ENCODE measurements around the gene PAQR4. TPM values are rescaled to one million over a fixed set of nuclear protein-coding genes. Genes with fewer than 3 reads are reported as not detected.

PAQR4 gene
- 6.7 and 13.7 TPM in 2 replicates for total RNA-seq

DNA sequence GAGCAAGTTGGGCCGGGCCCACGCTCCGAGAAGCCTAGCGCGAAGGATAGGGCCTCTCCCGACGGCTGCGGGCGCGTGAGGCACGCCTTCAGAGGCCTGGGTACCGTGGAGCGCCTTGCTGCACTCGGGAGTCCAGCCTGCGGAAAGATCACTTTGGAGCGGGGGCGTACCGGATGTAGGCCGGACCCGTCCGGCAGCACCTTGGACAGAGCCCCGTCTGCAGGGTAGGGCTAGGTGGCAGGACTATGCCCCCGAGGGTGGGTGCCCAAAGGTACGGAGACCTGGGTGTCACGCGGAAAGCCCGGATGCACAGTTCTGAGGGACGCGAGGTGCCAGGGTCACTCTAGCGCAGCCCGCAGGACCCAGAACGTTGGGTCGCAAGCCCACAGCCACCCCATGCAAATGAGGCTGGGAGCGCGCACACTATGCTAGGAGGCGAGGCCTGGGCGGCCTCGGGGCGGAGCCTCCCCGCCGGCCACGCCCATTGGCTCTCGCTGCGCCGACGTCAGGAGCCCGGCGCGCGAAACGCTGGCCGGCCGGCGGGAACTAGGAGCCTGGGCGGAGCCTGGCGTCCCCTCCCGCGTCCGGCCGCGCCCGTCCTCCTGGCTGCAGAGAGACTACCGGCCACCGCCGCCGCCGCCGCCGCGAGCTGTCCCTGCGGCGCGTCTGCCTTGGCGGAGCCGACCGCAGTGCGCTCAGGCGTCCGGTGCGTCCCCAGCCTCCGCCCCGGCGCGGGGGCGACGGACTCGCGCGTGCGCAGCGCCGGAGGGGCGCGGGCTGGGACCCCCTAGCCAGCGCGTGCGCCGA is at the start of gene PAQR4:
PAQR4 (plus strand) TSS at position 611 of the 807 bp plus-strand sequence. CDS start 327 bp downstream, outside the sequence.

DNA sequence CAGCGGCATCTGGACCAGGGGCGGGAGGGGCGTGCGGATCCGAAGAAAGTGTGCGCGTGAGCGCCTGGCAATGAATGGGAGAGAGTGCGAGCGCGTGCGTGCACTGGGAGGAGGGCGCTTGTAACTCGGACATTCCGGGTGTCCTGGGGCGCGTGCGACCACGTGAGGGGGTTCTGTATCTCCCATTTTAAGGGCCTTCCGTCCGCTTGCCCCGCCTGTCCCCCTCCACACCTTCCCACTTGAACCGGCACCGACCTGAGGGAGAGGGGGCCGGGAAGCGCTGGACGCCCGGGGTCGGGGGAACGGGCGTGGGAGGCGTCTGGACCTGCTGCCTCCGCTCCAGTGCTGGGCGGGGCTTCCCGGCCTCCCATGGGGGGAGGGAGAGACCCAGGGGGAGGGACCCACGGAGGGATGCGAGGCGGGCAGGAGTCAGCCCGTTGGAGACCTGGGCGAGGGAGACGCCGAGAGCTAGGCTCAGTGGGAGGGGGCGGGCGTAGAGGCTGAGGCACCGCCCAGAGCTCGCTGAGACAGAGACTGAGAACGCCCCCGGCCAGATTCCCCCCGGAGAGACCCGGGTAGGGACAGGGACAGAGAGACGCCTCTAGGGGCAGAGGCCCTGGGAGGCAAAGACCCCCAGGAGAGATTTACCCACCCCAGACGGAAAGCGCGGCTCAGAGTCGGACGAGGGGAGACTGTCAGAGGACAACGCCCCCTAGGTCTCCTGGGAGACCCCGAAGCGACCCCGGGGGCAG is 5.2 kb upstream of the PAQR4 start, which contains the start of gene KREMEN2:
KREMEN2 (plus strand) TSS at position 553 of the 752 bp plus-strand sequence. CDS start 246 bp downstream, outside the sequence.

DNA sequence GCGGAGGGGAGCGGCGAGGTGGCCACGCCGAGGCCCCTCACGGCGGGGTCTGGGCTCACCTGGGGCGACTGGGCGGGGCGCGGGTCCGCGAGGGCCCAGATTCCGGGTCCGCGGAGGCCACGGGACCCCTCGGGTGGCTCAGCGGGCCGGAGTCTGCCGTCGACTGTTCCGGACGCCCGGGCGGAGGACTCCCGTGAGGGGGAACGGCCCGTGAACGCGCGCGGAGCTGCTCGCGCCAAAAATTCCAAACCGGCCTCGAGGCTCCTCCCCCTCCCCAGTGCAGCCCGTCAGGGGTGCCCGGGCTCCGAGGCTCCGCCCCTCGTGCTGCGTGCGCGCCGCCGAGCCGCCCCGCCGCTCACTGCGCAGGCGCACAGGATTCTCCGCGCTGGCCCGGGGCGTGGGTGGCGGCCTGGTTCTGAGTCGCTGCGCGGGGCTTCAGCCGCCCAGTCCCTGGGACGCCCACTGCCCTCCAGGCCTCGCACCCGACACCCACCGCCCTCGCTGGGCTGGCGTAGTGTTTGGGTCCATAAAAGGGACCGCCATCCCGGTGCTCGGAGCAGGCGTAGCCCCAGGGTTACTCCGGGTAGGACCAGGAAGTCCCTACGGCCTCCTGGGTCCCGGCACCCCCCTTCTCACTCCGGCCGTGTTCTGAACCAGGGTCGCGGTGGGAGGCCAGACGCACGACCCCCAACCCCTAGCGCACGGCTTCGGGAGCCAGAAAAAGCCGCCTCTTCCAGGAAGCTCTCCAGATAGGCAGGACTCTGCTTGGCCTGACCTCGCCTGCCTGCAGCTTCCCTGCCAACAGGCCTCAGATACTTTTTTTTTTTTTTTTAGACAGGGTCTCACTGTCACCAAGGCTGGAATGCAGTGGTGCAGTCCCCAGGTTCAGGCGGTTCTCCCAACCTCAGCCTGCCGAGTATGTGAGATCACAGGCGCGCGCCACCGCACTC is 11.4 kb downstream of the PAQR4 start, which contains the start of gene PKMYT1:
PKMYT1 (minus strand) TSS at position 220 of the 950 bp plus-strand sequence. CDS start 789 bp downstream, outside the sequence.

DNA sequence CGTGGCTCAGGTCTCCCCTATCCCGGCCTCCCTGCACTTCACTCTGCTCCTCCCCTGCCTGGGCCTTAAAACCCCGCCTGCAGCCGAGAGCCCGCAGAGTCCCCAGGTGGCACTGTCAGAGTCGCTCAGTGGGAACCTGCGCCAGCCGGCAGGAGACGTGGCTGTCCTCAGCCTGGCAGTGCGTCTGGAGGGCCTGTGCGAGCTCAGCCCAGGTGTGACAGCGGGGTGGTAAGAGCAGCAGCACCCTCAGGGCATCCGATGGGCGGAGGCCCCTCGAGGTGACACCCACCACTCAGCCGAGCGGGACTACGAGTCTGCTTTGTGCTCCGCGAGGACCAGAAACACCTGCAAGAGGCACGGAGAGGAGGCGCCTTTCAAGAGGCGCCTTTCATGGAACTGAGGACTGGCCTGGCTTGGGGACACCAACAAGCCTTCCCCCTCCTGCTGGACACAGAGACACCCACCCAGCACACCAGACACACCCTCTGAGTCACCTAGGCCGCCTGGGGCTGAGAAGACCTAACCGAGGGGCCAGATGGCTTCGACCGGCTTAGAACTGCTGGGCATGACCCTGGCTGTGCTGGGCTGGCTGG is 43.8 kb downstream of the PAQR4 start, which contains the start of gene CLDN9:
CLDN9 (plus strand) TSS at position 96 of the 593 bp plus-strand sequence; CDS start at position 536, 440 bp downstream.

DNA sequence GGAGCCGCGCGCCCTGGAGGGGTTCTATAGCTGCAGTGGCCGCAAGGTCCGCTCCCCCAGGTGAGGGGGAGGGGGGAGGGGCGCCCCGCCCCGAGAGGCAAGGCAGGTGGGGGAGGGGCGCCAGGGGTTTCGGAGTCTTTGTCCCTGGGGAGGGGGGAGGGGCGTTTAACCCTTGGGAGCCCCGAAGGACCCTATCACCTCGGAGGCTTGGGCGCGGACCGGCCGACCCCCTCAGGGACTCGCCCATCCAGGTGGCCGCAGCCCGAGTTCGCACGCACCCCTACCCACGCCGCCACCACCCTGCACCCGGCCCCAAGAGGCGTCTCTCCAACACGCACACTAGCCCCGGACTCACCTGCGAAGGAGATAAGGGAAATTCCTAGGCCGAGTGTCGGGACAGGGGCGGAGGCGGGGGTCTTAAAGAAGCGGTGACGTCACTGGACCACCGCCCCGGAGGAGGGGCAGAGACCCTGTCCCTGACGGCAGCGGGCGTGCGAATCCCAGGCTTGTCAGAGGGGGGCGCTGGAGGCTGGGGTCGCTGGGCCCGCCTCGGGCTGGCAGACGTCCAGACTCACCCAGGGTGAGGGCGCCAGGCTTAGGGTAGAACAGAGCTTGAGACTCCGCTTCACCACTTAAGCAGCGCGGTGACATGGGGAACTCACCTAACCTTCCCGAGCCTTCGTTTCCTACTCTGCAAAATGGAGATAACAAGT is 48.8 kb downstream of the PAQR4 start, which contains the start of gene CLDN6:
CLDN6 (minus strand) TSS at position 390 of the 713 bp plus-strand sequence. CDS start 2,162 bp downstream, outside the sequence.

DNA sequence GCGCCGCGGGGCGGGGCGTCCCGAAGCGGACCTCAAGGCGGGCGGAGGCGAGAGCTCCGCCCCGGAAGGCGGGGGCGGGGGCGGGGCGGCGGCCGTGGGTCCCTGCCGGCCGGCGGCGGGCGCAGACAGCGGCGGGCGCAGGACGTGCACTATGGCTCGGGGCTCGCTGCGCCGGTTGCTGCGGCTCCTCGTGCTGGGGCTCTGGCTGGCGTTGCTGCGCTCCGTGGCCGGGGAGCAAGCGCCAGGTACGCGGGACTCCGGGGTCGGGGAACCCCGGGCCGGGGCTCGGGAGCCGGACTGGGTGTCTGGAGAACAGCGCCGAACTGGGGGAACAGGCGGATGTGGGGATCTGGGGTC is 51.1 kb downstream of the PAQR4 start, which contains the start of gene TNFRSF12A:
TNFRSF12A (plus strand) TSS at position 122 of the 357 bp plus-strand sequence; CDS start at position 152, 30 bp downstream.

Other genes with a start within 250 kb of the PAQR4 start
- gene PRSS27, start 249.1 kb upstream of the PAQR4 start, total RNA-seq: 0.13 and 4.7 TPM in 2 replicates
- 55.5 and 171 TPM in 2 replicates for gene SRRM2, start 216.7 kb upstream of the PAQR4 start, total RNA-seq
- gene ELOB, start 192.1 kb upstream of the PAQR4 start, total RNA-seq: 440 and 841 TPM in 2 replicates
- not detected in 2 replicates for gene PRSS33, start 181.8 kb upstream of the PAQR4 start, total RNA-seq
- not detected in 2 replicates for gene PRSS41, start 170.9 kb upstream of the PAQR4 start, total RNA-seq
- gene PRSS21, start 152.1 kb upstream of the PAQR4 start, total RNA-seq: 2.2 TPM in 1 of 2 replicates, not detected in the other
- gene ZG16B, start 139.0 kb upstream of the PAQR4 start, total RNA-seq: 1.4 TPM in 1 of 2 replicates, not detected in the other
- 0.40 and 4.3 TPM in 2 replicates for gene PRSS22, start 111.2 kb upstream of the PAQR4 start, total RNA-seq
- gene FLYWCH2, start 86.1 kb upstream of the PAQR4 start, total RNA-seq: 76.9 and 147 TPM in 2 replicates
- gene FLYWCH1, start 57.4 kb upstream of the PAQR4 start, total RNA-seq: 34.7 and 50.4 TPM in 2 replicates
- 1.2 TPM in 1 of 2 replicates, not detected in the other for gene KREMEN2, start 5.1 kb upstream of the PAQR4 start, total RNA-seq
- 12.6 and 30.1 TPM in 2 replicates for gene PKMYT1, start 11.1 kb downstream of the PAQR4 start, total RNA-seq
- 0.39 TPM in 1 of 2 replicates, not detected in the other for gene CLDN9, start 43.6 kb downstream of the PAQR4 start, total RNA-seq
- gene CLDN6, start 48.8 kb downstream of the PAQR4 start, total RNA-seq: 2.6 and 23.9 TPM in 2 replicates
- 24.8 and 323 TPM in 2 replicates for gene TNFRSF12A, start 51.0 kb downstream of the PAQR4 start, total RNA-seq
- gene HCFC1R1, start 54.6 kb downstream of the PAQR4 start, total RNA-seq: 56.6 and 61.4 TPM in 2 replicates
- 18.5 and 33.4 TPM in 2 replicates for gene THOC6, start 54.7 kb downstream of the PAQR4 start, total RNA-seq
- 1.9 TPM in 1 of 2 replicates, not detected in the other for gene BICDL2, start 67.6 kb downstream of the PAQR4 start, total RNA-seq
- 0.13 TPM in 1 of 2 replicates, not detected in the other for gene MMP25, start 77.2 kb downstream of the PAQR4 start, total RNA-seq
- gene IL32, start 96.3 kb downstream of the PAQR4 start, total RNA-seq: 5.3 and 123 TPM in 2 replicates
- not detected in 2 replicates for gene ZSCAN10, start 129.9 kb downstream of the PAQR4 start, total RNA-seq
- gene ZNF205, start 143.2 kb downstream of the PAQR4 start, total RNA-seq: 9.6 and 18.7 TPM in 2 replicates
- 7.2 and 12.7 TPM in 2 replicates for gene ZNF213, start 165.7 kb downstream of the PAQR4 start, total RNA-seq
- gene OR1F1, start 218.9 kb downstream of the PAQR4 start, total RNA-seq: not detected in 2 replicates

All from epithelial cell of alveolus of lung (primary cell).